HG02798 (cell line): ENCODE data around the gene LGALS7.
"Not testable (repeated sequence)": the region's sequence is repeated elsewhere in the genome, so short reads cannot be mapped to it uniquely, and the experiment has no call there.

Source experiments
- ATAC-seq: cut with Tn5 transposase; IDR thresholded peaks from one replicate; pipeline ENCODE4 v1.9.1; 2021; ENCODE audit warnings: mild to moderate bottlenecking; ENCODE audit not compliant: unreplicated experiment, poor library complexity

Gene LGALS7

GRCh38 chr19:38800577-38801347, 27.4 kb upstream of the LGALS7 start:
- no peak for ATAC-seq

DNA sequence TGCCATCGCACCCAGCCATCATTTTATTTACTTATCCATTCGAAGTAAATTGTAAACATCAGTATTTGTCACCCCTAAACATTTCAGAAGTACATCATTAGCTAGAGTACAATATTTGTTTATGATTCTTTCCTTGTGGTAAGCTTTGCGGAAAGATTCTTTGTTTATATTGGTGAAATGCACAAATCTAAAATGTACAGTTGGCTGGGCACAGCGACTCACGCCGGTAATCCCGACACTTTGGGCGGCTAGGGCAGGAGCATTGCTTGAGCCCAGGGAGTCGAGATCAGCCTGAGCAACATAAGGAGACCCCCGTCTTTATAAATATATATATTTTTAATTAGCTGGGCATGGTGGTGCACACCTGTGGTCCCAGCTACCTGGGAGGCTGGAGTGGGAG, 25.8 kb upstream of the LGALS7 start:
- no peak for ATAC-seq

DNA sequence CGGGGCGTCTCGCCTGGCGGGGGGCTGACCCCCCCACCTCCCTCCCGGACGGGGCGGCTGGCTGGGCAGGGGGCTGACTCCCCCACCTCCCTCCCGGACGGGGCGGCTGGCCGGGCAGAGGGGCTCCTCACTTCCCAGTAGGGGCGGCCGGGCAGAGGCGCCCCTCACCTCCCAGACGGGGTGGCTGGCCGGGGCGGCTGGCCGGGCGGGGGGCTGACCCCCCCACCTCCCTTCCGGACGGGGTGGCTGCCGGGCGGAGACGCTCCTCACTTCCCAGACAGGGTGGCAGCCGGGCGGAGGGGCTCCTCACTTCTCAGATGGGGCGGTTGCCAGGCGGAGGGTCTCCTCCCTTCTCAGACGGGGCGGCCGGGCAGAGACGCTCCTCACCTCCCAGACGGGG, 24.5 kb upstream of the LGALS7 start:
- not testable (repeated sequence) for ATAC-seq

- ATAC-seq: no peak
Observed at GRCh38 chr19:38796154-38796553, 22.8 kb upstream of the LGALS7 start.

DNA sequence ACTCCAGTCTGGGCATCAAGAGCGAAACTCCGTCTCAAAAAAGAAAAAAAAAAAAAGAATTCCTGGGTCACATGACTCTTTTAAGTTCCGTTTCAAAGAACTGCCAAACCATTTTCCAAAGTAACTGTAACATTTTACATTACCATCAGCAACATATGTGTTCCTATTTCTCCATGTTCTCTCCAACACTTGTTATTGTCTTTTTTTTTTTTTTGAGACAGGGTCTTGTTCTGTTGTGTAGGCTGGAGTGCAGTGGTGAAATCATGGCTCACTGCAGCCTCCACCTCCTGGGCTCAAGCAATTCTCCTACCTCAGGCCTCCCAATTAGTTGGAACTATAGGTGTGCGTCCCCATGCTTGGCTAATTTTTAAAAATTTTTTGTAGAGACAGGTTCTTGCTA, 22.2 kb upstream of the LGALS7 start:
- no peak for ATAC-seq

DNA sequence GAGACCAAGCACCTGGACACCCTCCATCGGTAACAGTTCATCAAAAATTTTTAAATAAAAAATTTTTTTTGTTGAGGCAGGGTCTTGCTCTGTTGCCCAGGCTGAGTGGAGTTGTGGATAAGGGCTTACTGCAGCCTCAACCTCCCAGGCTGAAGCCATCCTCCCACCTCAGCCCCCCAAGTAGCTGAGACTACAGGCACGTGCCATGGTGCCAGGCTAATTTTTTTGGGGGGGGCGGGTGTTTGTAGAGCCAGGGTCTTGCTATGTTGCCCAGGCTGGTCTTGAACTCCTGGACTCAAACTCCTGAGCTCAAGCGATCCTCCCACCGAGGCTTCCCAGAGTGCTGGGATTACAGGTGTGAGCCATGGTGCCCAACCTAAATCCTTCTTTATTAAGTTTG, 20.4 kb upstream of the LGALS7 start:
- ATAC-seq: no peak

GRCh38 chr19:38793177-38793576, 19.9 kb upstream of the LGALS7 start:
- no peak for ATAC-seq

- no peak for ATAC-seq
Observed at GRCh38 chr19:38792250-38793111, 19.2 kb upstream of the LGALS7 start.

DNA sequence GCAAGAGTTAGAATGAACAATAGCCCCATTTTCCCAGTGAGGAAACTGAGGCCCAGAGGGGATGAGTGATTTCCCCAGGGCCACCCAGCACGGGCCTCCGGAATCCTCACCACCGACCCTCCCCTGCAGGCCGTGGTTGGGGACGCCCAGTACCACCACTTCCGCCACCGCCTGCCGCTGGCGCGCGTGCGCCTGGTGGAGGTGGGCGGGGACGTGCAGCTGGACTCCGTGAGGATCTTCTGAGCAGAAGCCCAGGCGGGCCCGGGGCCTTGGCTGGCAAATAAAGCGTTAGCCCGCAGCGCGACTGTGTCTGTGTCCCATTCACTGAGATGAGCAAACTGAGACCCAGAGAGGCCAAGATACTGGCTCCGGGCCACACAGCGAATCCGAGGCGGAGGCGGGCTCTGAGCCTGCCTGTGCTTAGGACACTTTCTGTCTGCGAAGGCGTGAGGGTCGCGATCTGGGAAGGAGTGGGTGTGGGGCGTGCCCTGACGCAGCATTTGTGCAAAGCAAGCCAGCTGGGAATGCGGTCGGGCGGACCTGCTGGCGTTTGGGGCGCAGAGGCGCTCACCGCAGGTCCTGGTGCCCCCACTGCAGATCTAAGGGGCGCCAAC, 18.2 kb upstream of the LGALS7 start:
- peak; percentile 69 for ATAC-seq

- ATAC-seq: not testable (repeated sequence)
Observed at GRCh38 chr19:38790507-38791403, 17.4 kb upstream of the LGALS7 start.

DNA sequence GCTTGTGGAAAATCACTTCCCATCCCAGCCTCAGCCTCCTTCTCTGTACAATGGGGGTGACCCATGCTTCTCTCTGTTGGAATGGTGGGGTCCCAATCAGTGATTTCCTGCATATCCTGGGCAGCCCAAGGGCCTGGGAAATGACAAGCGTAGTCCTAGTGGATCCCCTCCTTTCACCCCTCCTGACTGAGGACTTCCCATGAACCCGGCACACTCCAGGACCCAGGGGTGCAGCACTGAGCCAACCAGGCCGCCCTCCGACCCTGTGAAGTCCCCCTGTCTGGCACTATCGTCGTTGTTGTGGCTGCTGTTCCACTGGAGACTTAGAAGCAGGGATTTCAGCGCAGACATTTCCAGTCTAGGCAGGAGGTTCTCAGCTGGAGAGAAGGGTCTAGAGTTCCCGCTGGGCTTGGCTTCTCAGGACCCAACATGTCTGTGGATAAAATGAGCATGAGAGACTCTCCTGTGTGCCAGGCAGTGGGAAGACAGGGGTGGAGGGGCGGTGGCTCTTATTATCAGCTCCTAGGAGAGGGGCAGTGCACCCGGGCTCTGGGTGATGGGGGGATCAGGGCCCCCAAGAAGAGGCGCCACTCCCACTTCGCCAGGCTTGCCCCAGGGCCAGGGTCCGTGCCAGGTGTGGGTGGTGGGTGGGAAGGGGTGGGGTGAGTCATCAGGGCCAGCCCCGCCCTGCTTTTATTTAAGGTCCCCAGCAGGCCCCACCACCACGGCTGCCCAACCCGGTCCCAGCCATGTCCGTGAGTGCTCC, 15.3 kb upstream of the LGALS7 start, which contains the start of gene LGALS7B:
Gene LGALS7B, plus strand, starts transcription at position 723 of the 766 bp plus-strand sequence. Its CDS starts 27 bp downstream, at position 750.
- no peak for ATAC-seq

- ATAC-seq: no peak
Observed at GRCh38 chr19:38786572-38787265, 13.4 kb upstream of the LGALS7 start.

DNA sequence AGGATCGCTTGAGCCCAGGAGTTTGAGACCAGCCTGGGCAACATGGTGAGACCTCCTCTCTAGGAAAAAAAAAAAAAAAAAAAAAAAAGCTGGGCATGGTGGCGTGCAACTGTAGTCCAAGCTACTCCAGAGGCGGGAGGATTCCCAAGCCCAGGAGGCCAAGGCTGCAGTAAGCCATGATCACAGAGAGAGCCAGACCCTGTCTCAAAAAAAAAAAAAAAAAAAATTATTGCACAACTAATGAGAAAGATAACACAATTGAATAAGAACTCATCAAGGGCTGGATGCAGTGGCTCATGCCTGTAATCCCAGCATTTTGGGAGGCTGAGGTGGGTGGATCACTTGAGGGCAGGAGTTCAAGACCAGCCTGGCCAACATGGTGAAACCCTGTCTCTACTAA, 12.7 kb upstream of the LGALS7 start:
- ATAC-seq: not testable (repeated sequence)

- no peak for ATAC-seq
Observed at GRCh38 chr19:38785187-38785699, 11.9 kb upstream of the LGALS7 start.

DNA sequence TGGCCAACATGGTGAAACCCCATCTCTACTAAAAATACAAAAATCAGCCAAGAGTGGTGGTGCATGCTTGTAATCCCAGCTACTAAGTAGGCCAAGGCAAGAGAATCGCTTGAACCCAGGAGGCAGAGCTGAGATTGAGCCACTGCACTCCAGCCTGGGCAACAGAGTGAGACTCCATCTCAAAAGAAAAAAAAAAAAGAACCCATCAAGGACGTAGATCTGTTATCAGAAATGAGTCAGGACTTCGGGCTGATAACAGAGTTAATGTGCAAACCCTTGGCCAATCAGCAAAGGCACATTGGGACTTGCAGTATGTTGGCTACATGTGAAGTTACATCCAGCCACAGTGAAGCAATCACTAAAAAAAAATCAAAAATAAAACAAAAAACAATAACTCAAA, 10.9 kb upstream of the LGALS7 start:
- no peak for ATAC-seq

DNA sequence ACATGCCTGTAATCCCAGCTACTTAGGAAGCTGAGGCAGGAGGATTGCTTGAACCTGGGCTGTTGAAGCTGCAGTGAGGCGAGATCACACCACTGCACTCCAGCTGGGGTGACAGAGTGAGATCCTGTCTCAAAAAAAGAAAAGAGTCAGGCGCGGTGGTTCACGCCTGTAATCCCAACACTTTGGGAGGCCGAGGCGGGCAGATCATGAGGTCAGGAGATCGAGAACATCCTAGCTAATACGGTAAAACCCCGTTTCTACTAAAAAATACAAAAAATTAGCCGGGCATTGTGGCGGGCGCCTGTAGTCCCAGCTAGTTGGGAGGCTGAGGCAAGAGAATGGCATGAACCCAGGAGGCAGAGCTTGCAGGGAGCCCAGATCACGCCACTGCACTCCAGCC, 8.9 kb upstream of the LGALS7 start:
- not testable (repeated sequence) for ATAC-seq

DNA sequence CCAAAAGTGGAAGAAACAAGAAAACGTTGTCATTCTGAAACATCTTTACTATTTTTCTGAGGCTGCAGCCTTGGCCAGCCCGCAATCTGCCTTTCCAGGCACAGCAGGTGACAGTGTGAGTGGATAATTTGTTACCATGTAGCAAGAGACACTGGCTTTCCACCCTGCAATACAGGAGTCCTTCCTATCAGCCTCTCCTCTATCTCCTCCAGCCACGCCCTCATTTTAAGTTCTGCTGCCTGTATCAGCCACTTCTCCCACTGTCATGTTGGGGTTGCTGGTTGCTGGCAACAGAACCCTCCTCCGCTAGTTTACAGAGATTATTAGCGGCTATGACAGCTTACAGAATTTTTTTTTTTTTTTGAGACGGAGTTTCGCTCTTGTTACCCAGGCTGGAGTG, 7.7 kb upstream of the LGALS7 start:
- ATAC-seq: no peak

DNA sequence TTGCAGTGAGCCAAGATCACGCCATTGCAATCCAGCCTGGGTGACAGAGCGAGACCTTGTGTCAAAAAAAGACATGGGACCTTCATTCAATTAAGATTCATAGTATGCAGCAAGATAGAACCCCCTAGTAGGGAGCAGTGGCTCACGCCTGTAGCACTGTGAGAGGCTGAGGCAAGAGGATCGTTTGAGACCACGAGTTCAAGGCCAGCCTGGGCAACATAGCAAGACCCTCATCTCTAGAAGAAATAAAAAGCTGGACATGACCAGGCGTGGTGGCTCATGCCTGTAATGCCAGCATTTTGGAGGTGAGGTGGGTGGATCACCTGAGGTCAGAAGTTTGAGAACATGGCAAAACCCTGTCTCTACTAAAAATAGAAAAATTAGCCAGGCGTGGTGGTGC, 7.1 kb upstream of the LGALS7 start:
- ATAC-seq: no peak
